Activated effector memory CD4-positive, alpha-beta T cell treated with anti-CD3 and anti-CD28 coated beads, Interleukin-2, amount 50 U/mL, for 16 hours (primary cell): ENCODE data around the gene LNPEP.
"Not testable (repeated sequence)": the region's sequence is repeated elsewhere in the genome, so short reads cannot be mapped to it uniquely, and the experiment has no call there.

Experiments used
- DNase-seq: peaks from one replicate; pipeline ENCODE4 v3.0.0-alpha.2; 2020

The LNPEP gene

DNA sequence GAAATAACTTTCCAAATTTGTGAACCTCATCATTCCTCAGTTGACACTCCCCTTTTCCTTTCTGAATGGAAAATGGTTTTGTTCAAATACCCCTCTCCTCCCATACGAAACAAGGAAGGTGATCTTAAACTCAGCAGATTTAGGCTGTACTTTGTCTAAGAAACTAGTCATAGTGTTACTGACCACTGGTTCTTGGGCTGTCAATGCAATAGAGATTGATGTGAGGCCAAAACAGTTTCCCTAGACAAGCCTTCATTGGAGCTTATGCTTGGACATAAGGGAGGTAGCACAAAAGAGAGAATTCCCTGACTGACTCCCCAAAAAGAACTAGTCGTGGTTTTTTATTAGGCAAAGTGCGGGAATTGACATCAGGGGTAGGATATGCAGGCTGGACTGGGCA, 5.3 kb upstream of the LNPEP start:
- DNase-seq: no peak

DNA sequence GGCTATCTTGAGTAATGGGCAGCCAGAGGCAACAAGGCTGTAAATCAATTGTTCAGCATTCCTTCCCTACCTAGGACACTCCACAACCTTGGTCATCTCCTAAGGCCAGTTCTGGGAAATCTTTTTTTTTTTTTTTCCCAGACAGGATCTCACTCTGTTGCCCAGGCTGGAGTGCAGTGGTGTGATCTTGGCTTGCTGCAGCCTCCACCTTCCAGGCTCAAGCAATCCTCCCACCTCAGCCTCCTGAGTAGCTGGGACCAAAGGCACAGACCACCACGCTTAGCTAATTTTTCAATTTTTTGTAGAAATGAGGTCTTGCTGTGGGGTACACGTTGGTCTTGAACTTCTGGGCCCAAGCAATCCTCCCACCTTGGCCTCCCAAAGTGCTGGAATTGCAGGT, 4.8 kb upstream of the LNPEP start:
- DNase-seq: not testable (repeated sequence)

DNA sequence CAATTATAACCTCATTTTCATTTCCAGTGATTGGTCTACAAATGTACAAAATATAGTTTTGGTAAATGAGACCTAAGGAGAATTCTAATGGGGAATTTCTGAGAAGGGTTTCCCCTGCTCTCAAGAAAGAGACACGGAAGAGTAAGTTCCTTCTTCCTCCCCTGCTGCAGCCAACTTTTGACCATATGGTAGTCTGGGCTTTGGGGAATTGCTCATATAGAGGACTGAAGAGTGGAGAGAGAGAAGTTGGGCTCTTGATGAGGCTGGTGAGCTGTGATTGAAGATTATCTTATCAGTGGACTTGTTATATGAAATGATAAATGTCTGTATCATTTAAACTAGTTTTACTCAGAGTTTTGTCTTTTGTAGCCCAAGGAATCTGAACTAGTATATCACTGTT, 4.3 kb upstream of the LNPEP start:
- DNase-seq: no peak

DNA sequence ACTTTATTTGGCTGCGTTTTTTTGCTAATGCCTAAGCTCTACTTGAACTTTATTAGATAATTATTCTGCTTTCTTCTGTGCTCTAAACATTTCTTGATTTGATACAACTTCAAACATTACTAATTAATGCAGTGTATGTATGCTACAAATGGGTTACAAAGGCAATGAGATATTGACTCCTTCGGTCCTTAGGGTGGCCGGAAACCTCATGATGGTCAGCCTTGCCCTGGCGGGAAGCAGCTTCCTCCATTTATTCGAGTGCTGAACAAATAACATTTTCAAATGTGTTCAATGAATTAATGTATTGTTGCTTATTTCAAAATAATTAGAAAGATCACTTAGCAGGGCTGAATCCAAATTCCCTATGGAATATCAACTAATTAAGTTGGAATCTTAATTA, 3.9 kb upstream of the LNPEP start:
- no peak for DNase-seq

DNA sequence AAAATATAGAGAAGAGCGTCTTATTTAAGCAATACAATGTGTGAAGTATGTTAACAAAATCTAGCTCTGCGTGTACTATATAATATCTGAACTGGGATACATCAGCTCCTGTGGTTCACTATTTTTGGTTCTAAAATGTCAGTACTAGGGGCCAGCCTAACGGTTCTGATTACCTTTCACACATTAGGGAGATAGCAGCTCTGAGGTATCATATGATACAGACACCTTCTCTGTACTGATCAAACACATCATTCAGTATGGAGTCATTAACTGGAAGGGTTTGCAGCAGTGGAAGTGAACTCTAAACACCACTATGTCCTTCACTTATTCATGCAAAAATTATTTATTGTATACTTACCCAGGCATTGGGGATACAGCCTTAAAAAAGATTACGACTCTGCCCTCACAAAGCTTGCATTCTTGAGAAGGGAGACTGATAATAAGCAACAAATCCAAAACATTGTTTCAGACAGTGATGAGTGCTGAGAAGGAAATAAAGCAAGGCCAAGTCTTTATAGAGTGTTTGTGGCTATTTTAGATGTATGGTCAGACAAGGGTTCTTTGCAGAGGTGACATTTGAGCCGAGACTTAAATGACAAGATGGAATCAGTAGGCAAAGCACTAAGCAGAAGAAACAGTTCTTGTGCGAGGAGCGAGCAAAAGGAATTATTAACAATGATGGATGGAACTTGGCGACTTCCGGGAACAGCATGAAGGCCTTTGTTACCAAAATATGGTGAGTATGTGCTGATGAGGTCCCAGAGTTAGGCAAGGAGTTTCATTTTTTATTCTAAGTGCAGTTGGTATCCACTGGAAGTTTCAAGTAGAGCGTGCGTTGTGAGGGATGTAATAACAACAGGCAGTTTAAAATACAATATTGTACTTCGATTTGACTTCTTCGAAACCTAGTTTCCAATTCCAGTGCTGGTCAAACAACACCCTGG, 1.8 kb upstream of the LNPEP start:
- DNase-seq: no peak

DNA sequence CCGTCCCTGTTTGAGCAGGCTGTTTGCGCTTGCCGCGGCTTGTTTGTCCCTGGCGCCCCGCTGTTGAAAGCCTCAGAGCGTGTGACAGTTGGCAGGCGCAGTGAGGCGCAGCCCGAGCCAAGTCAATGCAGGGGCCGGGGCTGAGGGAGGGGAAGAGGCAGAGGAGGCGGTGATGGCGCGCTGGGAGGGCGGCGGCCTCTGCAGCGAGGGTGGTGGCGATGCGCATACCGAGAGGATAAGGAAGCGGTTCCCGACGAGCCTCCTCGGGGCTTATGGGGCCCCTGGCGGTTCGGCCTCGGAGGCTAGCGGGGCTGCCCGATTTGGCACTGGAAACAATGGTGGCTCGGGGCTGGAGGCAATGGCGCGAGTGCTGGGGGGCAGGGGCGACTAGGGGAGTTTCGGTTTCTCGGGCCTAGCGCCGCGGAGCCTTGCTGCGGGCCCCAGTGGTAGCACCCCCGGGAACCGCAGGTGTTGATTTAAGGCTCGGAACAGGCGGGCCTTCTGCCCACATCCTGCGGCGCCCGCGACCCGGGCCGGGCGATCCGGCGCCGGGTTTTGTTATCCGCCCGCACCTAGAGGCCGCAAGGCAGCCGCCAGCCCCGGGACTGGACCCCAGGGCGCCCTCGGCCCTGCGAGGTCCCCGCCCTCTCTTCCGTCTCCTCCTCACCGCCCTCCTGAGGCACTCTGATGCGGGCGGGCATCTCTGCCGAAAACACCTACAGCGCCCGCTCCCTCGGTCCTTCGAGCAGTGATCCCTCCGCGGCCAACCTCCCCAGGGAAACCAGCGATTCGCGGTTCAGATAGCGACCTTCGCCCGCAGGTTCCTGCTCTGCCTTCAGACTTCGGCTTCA, 947 bp upstream of the LNPEP start:
- DNase-seq: peak; percentile 97

DNA sequence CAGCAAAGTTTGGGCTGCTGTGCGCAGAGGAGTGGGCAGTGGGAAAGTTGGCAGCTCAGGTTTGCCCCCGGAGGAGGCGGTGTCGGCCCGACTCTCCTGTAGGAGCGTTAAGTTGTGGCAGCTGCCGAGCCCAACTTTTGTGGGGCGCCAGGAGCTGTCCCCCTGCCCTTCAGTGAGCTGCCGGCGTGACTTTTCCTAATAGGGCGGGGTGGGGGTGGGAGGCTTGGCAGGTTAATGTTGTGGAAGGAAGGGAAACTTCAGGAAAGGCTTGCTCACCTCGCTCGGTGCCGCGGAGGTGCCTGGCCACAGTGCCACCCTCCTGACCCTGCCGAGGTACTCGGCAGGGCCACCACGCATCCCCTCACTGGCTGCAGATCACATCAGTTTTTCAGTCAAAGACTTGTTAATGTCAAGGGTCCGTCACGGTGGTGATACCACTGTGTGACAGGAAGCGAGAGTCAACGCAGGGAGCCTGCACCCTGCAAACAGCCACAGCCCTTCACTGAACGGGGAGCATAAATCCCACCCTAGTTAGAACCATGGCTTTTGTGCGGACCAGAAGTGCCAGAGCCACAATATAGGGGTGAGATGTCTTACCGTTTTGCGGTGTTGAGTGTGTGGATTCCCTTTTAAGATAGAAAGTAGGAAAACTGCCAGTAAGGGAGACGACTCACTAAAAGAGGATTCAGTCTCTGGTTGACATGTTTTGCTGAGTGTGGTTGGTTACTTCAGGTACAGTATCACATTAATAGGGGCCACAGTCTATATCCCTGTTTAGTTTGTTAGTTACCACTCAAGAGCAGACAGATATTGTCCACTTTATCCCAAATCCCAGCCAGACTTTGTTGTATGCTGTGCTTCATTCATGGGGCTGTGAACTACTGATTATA, 796 bp downstream of the LNPEP start:
- DNase-seq: peak; percentile 81

DNA sequence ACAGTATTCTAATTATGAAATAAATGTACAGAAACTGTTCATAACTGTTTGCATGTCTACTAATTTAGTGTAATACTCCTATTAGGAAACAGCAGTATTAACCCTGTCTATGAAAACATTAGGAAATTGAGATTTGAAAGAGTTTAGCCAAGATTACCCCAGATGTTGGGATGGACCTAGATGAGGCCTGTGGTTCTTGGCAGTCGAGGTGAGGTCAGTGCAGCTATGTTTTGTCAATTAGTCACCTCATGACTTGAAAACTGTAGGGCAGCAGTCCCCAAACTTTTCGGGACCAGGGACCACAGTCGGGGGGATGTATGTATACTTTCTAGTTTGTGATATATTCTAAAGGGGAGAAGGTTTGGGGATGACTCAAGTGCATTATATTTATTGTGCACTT, 4.7 kb downstream of the LNPEP start:
- DNase-seq: no peak

DNA sequence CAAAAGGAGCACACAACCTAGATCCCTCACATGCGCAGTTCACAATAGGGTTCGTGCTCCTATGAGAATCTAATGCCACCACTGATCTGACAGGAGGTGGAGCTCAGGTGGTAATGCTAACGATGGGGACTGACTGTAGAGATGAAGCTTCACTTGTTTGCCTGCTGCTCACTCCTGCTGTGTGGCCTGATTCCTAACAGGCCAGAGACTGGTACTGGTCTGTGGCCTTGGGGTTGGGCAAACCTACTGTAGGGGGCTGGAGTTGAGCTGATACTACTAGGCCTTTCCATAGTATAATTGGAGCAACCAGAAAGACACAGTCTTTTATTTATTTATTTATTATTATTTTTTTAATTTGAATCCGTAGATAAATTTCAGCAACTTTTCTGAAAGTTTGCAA, 5.3 kb downstream of the LNPEP start:
- DNase-seq: no peak

DNA sequence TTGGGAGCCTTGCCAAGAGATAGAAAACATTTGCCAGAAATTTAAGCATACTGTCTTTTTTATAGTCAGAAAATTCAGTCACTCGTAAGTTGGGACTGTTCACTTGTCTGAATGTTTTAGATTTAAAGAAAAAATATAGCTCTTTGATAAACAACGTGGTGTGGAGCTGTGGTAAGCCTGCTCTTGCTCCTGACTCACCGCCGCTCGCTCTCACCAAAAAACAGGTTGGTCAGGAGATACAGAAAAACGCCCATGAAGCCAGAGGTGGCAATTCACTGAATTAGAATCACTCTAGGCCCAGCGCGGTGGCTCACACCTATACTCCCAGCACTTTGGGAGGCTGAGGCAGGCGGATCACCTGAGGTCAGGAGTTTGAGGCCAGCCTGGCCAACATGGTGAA, 6.2 kb downstream of the LNPEP start:
- DNase-seq: no peak

DNA sequence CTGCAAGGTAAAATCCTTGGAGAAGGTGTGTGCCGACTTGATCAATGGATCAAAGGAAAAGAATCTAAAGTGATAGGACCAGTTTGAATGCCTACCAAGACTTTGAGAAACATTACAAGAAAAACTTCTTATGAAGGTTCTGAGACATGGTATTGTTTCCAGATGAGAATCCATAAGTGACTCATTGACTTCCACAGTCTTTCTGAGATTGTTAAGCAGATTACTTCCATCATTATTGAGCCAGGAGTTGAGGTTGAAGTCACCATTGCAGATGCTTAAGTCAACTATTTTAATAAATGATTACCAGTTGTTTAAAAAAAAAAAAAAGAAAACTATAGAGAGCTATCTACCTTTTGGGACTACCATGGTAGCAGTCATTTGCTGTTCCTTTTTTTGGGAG, 7.0 kb downstream of the LNPEP start:
- DNase-seq: no peak

DNA sequence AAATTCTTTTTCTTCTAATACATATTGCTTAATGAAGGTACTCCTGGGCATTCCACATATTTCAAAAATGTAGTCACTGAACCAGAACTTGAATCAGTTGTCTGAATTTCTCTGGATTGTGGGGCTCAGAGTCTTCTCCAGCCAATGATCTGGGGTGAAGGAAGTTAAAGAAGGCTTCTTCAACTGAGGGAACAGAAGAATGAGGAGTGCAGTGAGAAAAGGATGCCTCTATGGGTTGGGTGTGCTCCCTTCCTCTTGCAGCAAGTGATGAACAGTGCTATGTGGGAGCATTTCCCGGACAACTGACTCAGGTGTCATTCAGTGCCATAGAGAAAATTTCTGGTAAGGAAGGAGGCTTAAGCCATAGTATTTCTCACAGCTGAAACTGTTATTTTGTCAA, 7.9 kb downstream of the LNPEP start:
- DNase-seq: no peak

DNA sequence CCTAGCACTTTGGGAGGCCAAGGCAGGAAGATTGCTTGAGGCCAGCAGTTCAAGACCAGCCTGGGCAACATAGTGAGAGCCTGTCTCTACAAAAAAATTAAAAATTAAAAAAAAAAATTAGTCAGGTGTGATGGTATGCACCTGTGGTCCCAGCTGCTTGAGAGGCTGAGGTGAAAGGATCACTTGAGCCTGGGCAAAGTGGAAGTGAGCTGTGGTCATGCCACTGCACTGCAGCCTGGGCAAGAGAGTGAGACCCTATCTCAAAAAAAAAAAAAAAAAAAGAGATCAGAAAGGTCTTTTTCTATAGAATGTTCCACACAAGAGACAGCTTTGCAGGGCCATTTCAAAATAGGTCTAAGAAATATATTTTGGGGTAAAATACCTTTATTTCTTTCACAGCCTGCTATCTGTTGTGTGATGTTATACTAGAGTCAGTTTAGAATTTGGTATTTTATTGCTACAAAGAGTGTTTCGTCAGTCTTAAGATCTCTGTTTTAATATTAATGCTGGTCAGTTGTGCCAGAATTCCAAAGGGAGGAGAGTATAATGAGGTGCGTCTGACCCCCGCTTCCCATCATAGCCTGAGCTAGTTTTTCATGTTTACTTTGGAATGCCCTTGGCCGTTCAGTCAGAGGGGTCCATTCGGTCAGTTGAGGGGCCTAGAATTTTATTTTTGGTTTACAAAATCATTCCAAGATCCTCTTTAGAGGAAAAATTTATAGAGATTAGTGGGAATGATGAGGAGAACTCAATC, 9.4 kb downstream of the LNPEP start:
- DNase-seq: no peak

DNA sequence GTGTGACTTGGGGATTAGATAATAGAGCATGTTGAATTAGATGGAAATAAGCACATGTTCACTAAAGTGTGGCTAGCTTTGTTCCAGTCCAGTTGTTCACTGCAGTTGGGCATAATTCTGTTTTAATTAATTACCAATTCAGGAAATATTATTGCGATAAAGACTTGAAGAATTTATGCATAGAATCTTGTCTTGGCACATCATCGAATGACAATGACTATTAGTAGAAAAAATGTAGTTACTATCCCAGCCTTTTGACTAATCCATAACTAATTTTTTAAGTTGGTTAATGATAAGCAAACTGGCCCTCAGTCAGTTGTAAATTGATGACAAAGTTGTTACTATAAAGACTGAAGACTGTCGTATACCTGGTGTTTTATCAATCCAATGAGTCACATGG, 10.5 kb downstream of the LNPEP start:
- DNase-seq: no peak

DNA sequence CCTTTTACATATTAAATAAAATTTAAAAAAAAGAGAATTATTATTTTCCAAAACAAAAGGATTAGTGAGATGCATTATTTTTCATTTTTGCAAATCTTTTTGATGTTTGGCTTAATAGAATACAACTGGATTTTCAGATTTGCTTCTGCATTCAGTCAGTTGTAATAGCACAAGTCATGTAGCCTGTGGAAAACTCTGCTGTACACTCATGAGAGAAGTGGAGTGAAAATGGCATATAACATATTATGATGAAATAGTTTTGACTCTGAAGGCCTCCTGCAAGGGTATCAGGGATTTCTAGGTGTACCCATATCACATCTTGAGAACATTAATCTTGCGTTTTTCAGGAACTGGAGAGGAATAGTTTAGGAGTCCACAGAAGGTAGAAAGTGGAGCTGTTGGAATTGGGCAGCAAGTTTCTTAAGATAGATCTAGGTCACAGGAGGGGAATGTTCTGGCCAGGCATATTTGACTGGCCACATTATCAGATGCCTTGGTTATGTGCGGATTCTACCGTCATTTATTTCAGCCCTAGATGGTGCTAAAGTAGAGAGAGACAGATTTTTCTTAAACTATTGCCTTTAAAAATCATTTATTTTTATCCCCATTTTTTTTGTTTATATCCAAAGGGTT, 16.4 kb downstream of the LNPEP start:
- no peak for DNase-seq

DNA sequence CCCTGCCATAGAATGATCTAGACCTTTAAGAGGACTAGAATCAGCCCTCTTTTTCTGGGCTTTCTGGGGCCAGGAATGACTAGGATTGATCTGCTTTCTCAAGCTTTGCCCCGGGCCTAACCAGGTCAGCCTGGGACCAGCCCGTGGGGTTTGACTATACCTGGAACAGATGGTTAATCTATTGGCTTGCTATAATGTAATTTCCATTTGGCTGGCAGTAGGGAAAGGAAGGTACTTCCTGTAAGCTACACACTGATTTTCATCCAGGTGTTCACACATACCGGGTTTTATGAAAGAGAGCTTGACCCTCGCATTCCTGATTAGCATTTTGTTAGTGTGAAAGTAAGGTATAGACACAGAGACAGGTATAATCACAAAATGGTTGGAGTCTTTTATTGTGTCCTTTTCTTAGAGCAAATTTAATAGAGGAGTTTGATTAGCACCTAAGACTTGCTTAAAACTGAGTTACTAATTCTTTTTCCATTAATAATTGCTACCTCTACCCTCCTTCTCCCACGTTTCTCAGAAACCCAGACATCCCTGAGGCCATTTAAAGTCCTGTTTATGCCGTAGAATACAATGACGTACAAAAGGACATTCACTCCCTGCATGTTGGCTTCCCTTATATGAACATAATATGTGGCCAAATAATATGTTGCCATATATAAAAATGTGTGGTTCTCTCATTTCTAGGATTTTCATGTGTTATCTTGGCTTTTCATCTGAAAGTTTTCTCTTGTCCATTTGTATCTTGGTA, 17.3 kb downstream of the LNPEP start:
- DNase-seq: no peak

DNA sequence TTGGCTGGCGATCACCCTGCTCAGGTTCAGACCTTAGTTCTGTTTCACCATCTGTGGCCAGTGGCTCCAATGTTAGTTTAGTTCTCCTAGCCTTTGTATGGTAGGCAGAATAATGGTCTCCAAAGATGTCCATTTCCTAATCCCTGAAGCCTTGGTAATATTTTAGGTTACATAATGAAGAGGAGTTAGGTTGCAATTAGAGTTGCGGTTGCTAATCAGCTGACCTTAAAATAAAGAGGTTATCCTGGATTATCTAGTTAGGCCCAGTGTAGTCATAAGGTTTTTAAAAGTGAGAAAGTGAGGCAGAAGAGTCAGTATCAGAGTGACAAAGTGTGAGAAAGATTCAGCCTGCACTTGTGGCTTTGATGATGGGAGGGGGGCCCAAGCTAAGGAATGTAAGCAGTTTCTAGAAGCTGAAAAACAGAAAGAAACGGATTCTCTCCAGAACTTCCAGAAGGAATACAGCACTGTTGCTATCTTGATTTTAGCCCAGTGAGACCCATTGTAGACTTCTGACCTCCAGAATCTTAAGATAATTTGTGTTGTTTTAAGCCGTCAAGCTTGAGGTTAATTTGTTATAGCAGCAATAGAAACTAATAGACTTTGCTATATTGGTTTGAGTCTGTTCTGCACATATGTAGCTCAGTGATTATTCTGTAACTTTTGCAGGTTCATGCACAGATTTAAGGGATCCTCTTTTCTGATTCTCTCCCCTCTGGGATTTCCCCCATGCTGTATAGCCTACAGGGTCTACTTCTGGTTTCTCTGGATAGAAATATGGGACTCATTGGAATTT, 21.6 kb downstream of the LNPEP start:
- DNase-seq: peak; percentile 69

DNA sequence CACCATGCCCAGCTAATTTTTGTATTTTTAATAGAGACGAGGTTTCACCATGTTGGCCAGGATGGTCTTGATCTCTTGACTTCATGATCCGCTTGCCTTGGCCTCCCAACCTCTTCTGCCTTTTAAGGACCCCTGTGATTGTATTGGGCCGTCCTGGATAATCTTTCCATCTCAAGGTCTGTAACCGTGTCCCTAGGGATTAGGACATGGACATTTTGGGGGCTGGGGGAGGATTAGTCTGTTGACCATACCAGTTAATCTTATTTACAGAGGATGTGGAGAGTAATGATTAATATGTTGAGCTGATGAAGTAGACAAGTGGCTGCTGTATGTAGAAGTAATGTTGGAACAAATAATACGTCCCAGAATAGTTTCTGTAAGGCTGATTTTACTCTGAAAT, 23.1 kb downstream of the LNPEP start:
- no peak for DNase-seq

DNA sequence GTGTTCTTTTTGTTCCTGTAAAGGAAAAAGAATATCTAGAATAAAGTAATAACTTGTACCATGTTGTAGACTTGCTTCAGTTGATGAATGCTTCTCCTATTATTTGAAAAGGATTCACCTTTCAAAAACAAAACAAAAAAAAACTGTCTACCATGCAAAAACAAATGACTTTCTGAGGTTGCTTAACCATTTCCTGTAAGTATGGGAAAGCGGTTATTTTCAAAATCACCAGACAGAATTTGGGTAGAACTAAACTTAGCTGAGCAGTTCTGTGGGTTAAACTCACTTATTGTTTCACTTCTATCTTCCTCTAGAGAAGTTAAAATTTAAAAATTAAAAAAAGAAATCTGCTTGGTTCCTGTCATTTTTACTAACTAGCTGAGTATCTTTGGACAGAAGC, 25.2 kb downstream of the LNPEP start:
- no peak for DNase-seq

DNA sequence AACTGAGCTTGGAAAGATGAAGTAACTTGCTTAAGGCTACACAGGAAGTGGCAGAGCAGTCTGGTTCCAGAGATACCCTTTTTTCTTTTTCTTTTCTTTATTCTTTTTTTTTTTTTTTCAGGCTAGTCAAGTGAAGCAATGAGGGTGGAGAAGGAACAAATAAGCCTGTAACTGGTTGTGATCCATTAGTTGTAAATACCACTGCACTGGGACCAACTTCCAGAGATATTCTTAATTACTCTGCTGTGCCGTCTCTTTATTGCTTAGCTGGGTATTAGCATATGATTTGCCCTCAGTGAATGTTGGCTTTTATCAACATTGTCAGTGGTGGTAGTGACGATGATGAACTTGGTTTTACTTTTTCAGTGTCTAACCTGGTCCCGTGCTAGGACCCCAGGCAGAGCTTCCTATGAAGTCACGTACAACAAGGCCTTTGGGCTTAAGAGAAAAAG, 26.7 kb downstream of the LNPEP start:
- no peak for DNase-seq
